ENCODE measurements around the gene BTBD9.

DNA sequence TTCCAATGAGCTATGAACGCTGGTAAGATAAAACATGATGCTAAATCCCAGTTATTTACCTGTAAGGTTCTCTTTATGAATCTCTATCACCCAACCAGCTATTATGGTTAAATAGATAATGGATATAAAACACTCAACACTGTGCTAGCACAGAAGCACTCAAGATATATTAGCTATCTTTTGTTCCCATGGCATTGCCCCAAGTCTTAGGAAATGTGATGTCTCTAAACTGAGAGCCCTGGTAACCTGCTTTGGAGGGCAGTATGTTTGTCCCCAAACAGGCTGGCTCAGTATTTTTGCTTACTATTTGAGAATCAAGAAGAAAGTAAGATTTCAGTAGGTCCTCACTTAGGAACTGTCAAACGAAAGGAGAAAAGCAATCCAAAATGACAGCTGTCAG, 90.5 kb downstream of the BTBD9 start:
- TF ChIP-seq, protein P1, sequence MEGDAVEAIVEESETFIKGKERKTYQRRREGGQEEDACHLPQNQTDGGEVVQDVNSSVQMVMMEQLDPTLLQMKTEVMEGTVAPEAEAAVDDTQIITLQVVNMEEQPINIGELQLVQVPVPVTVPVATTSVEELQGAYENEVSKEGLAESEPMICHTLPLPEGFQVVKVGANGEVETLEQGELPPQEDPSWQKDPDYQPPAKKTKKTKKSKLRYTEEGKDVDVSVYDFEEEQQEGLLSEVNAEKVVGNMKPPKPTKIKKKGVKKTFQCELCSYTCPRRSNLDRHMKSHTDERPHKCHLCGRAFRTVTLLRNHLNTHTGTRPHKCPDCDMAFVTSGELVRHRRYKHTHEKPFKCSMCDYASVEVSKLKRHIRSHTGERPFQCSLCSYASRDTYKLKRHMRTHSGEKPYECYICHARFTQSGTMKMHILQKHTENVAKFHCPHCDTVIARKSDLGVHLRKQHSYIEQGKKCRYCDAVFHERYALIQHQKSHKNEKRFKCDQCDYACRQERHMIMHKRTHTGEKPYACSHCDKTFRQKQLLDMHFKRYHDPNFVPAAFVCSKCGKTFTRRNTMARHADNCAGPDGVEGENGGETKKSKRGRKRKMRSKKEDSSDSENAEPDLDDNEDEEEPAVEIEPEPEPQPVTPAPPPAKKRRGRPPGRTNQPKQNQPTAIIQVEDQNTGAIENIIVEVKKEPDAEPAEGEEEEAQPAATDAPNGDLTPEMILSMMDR (IDR thresholded peaks at IDR 0.05 in 4 of 5, conservative IDR thresholded peaks at IDR 0.05 in 1 of 5), result no peak
- no peak for TF ChIP-seq POLR2A (IDR thresholded peaks at IDR 0.05)
